Measurements from ENCODE around the gene MGAT3.

DNA sequence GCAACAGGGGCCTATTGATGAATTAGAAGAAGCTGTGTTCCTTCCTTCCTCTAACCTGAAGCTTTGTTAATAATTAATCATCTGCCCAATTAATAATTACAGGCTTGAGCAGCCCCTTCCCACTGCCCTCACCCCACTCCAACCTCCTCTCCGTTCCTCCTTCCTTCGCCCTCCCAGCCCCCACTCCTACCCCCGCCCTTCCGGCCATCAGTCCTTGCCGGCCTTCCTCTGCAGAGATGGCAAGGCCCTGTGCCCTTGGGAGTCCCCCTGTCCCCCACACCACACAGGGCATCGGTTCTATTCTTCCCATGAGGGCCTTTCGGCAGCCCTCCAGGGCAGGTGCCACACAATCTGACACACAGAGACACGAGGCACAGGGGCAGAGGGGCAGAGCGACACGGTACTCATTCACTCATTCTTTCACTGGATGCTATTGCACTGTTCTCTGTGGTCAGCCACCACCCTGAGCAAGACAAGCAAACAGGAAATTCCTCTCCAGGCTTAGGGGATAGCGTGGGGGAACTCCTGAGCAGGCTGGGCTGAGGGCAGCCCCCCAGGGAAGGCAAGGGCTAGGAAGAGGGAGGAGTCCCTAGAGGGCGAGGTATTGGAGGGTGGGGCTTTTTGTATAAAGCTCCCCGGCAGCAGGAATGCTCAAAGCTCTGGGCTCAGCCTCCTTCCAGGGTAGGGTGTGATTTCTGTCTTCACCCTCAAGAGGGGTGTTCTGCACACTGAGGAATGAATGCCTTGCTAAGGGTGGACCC, 14.7 kb downstream of the MGAT3 start:
- no peak for TF ChIP-seq POLR2A (IDR thresholded peaks at IDR 0.05)
- TF ChIP-seq, protein P1, sequence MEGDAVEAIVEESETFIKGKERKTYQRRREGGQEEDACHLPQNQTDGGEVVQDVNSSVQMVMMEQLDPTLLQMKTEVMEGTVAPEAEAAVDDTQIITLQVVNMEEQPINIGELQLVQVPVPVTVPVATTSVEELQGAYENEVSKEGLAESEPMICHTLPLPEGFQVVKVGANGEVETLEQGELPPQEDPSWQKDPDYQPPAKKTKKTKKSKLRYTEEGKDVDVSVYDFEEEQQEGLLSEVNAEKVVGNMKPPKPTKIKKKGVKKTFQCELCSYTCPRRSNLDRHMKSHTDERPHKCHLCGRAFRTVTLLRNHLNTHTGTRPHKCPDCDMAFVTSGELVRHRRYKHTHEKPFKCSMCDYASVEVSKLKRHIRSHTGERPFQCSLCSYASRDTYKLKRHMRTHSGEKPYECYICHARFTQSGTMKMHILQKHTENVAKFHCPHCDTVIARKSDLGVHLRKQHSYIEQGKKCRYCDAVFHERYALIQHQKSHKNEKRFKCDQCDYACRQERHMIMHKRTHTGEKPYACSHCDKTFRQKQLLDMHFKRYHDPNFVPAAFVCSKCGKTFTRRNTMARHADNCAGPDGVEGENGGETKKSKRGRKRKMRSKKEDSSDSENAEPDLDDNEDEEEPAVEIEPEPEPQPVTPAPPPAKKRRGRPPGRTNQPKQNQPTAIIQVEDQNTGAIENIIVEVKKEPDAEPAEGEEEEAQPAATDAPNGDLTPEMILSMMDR (IDR thresholded peaks at IDR 0.05): no peak

All from thyroid gland (tissue), 4 donors.